ENCODE data around the gene ZSWIM7.

- TF ChIP-seq, protein P1, sequence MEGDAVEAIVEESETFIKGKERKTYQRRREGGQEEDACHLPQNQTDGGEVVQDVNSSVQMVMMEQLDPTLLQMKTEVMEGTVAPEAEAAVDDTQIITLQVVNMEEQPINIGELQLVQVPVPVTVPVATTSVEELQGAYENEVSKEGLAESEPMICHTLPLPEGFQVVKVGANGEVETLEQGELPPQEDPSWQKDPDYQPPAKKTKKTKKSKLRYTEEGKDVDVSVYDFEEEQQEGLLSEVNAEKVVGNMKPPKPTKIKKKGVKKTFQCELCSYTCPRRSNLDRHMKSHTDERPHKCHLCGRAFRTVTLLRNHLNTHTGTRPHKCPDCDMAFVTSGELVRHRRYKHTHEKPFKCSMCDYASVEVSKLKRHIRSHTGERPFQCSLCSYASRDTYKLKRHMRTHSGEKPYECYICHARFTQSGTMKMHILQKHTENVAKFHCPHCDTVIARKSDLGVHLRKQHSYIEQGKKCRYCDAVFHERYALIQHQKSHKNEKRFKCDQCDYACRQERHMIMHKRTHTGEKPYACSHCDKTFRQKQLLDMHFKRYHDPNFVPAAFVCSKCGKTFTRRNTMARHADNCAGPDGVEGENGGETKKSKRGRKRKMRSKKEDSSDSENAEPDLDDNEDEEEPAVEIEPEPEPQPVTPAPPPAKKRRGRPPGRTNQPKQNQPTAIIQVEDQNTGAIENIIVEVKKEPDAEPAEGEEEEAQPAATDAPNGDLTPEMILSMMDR (IDR thresholded peaks at IDR 0.05): peak; percentile 24 to 44 (median 41)
- no peak for TF ChIP-seq POLR2A (IDR thresholded peaks at IDR 0.05)
These were observed 14.5 kb upstream of the ZSWIM7 start for GRCh38 chr17:16013943-16014407.

Measured in testis (tissue), 2 donors.